C4-2B (cell line): Measurements from ENCODE around the gene KCNQ1.

Experiments
- ZFX ChIP-seq: fragments of 450-650 bp; IDR thresholded peaks from 2 replicates; pipeline ENCODE4 v1.6.1; 2017
- TF ChIP-seq, protein P1 (sequence below): fragments of 450-650 bp; conservative IDR thresholded peaks from 2 replicates; pipeline ENCODE4 v1.5.1; 2017; ENCODE audit warnings: mild to moderate bottlenecking

DNA sequence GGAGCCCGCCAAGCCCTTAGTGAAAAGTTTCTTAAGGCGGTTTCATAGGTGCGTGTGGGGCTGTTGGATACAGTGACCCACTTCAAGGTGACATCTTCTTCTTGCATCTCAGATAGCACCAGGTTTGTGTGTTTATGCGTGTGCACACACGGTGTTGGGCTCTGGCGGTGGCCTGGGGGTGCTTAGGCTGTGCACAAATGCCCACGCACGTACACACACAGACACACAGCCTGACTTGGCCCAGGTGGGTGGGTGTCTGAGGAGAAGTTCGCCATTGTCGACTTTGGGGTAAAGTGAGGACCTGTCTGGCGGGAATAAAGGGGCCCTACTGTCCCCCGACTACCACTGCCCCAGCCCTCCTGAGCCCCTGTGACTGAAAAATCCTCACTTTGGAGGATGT lies 103.8 kb downstream of the KCNQ1 start:
- TF ChIP-seq, protein P1, sequence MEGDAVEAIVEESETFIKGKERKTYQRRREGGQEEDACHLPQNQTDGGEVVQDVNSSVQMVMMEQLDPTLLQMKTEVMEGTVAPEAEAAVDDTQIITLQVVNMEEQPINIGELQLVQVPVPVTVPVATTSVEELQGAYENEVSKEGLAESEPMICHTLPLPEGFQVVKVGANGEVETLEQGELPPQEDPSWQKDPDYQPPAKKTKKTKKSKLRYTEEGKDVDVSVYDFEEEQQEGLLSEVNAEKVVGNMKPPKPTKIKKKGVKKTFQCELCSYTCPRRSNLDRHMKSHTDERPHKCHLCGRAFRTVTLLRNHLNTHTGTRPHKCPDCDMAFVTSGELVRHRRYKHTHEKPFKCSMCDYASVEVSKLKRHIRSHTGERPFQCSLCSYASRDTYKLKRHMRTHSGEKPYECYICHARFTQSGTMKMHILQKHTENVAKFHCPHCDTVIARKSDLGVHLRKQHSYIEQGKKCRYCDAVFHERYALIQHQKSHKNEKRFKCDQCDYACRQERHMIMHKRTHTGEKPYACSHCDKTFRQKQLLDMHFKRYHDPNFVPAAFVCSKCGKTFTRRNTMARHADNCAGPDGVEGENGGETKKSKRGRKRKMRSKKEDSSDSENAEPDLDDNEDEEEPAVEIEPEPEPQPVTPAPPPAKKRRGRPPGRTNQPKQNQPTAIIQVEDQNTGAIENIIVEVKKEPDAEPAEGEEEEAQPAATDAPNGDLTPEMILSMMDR: no peak
- TF ChIP-seq ZFX: no peak
